ENCODE results near the gene KCP.

Gene KCP

GRCh38 chr7:128831178-128831993 is 79.1 kb downstream of the KCP start:
- Histone ChIP-seq H3K4me3 (ENCODE audit: low read depth in 1 of 2, low read length in 1 of 2) (no peak overlapping the region), H3K9me3 (no peaks in the 10 kb centered on the region), H3K27ac (no peak overlapping the region), H3K4me1 (ENCODE audit: control insufficient read depth in 1 of 2, insufficient read depth in 1 of 2, low read depth in 1 of 2, low read length in 1 of 2) (peaks cover 8 to 16% of the 10 kb centered on the region in 2 experiments), H3K27me3 (peaks cover 93% of the 10 kb centered on the region), H3K36me3 (no peaks in the 10 kb centered on the region)
- TF ChIP-seq CTCF (IDR thresholded peaks at IDR 0.05): no peak

- Histone ChIP-seq H3K27ac (no peak within 1 kb of the TSS), H3K27me3 (peaks cover 90% of the 10 kb centered on the region), H3K36me3 (no peaks in the 10 kb centered on the region), H3K9me3 (no peaks in the 10 kb centered on the region), H3K4me3 (ENCODE audit: low read depth in 1 of 2, low read length in 1 of 2) (peak within 1 kb of the TSS in 1 of 2 experiments; percentile 18), H3K4me1 (ENCODE audit: control insufficient read depth in 1 of 2, insufficient read depth in 1 of 2, low read depth in 1 of 2, low read length in 1 of 2) (peaks cover 8 to 16% of the 10 kb centered on the region in 2 experiments)
- TF ChIP-seq CTCF (IDR thresholded peaks at IDR 0.05): no peak
Measured at GRCh38 chr7:128830231-128831177, 80.0 kb downstream of the KCP start, which contains the start of gene FLNC. FLNC (plus strand) TSS chr7:128830406; CDS start chr7:128830638, 232 bp downstream.

- Histone ChIP-seq H3K27me3 (peaks cover 81% of the 10 kb centered on the region), H3K36me3 (no peaks in the 10 kb centered on the region), H3K27ac (no peak overlapping the region), H3K4me1 (ENCODE audit: control insufficient read depth in 1 of 2, insufficient read depth in 1 of 2, low read depth in 1 of 2, low read length in 1 of 2) (peaks cover 8 to 16% of the 10 kb centered on the region in 2 experiments), H3K9me3 (no peaks in the 10 kb centered on the region), H3K4me3 (ENCODE audit: low read depth in 1 of 2, low read length in 1 of 2) (no peak overlapping the region)
- TF ChIP-seq CTCF (IDR thresholded peaks at IDR 0.05): no peak
Measured at GRCh38 chr7:128829391-128830166, 80.9 kb downstream of the KCP start.

GRCh38 chr7:128827971-128828711 is 82.4 kb downstream of the KCP start:
- Histone ChIP-seq H3K4me1 (ENCODE audit: control insufficient read depth in 1 of 2, insufficient read depth in 1 of 2, low read depth in 1 of 2, low read length in 1 of 2) (peaks cover 8 to 16% of the 10 kb centered on the region in 2 experiments), H3K9me3 (no peaks in the 10 kb centered on the region), H3K4me3 (ENCODE audit: low read depth in 1 of 2, low read length in 1 of 2) (no peak overlapping the region), H3K27ac (no peak overlapping the region), H3K36me3 (no peaks in the 10 kb centered on the region), H3K27me3 (peaks cover 66% of the 10 kb centered on the region)
- no peak for TF ChIP-seq CTCF (IDR thresholded peaks at IDR 0.05)

All from neutrophil (primary cell).